T-helper 17 cell (primary cell): ENCODE data around the gene CALN1. TPM values are rescaled to one million over a fixed set of nuclear protein-coding genes. Genes with fewer than 3 reads are reported as not detected.

Experiments used
- ATAC-seq: fragments of 150-1000 bp; cut with Tn5 transposase; 2 replicates; pipeline ENCODE4 v1.10.0; 2021; ENCODE audit warnings: mild to moderate bottlenecking, moderate library complexity
- DNase-seq, 3 donors: peaks; one replicate each; pipeline versions ENCODE4 v3.0.0 to v3.0.0-alpha.2; 2020 to 2021
- H3K9me3 ChIP-seq: one replicate; pipeline ENCODE4 v1.7.0; 2013; ENCODE audit warnings: low read length, mild to moderate bottlenecking; ENCODE audit not compliant: control insufficient read depth, poor library complexity, severe bottlenecking
- H3K27ac Mint-ChIP-seq: one replicate; pipeline ENCODE4 v1.8.0; 2022; ENCODE audit warnings: mild to moderate bottlenecking, moderate library complexity, mixed read lengths
- H3K27me3 Mint-ChIP-seq: one replicate; pipeline ENCODE4 v1.8.0; 2022; ENCODE audit warnings: mixed read lengths
- H3K36me3 Mint-ChIP-seq: one replicate; pipeline ENCODE4 v1.8.0; 2022; ENCODE audit warnings: low read depth, mixed read lengths
- H3K4me1 Mint-ChIP-seq: one replicate; pipeline ENCODE4 v1.8.0; 2022; ENCODE audit warnings: mild to moderate bottlenecking, mixed read lengths
- H3K4me3 Mint-ChIP-seq: one replicate; pipeline ENCODE4 v1.8.0; 2022; ENCODE audit warnings: mild to moderate bottlenecking, moderate library complexity, mixed read lengths
- total RNA-seq, 4 donors: library from RNA in 2 of 4; stranded (reverse) in 2 of 4; gene quantifications; one replicate each; pipeline ENCODE4 v1.2.3 and lab custom pipeline; 2022 to 2026

The CALN1 gene
- total RNA-seq, 2 donors from 2014 or later: not detected

DNA sequence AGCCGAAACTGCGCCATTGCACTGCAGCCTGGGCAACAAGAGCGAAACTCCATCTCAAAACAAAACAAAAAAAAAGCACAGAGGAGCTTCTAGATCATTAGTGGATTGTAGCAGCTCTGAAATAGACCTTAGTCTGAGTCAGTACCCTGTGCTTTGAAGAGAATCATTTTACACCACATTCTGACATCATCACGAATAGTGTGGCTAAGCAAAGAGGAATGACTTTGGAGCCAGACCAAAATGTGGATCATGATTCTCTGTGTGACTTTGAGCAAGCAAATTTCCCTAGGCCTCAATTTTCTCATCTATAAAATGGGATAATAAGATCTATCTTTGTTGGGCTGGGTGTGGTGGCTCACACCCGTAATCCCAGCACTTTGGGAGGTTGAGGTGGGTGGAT, 618.9 kb downstream of the CALN1 start:
- Mint-ChIP-seq H3K4me1 (no peaks in the 10 kb centered on the region), H3K27ac (no peak overlapping the region), H3K4me3 (no peak overlapping the region), H3K27me3 (no peaks in the 10 kb centered on the region), H3K36me3 (peaks cover 2% of the 10 kb centered on the region)
- no peaks in the 10 kb centered on the region for H3K9me3 ChIP-seq
- no peak for DNase-seq
- ATAC-seq: no peak

DNA sequence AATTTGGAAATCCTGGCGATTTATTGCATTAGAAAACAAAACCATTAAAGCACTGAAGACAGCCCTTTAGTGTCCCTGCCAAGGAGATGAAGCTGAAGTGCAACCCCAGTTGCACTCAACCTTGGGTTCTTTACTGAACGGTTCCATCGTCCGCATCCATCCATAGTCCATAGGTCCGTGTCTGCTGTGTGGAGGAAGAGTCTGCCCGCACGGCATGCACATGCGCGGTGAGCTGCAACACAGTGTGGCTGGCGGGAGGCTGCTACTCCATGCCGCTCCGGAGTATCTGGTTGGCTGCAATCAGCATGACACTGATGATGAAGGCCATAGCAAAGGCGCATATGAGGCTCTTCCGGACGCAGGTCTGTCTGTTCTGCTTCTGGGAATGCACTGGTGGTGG, 624.6 kb downstream of the CALN1 start:
- Mint-ChIP-seq H3K36me3 (no peaks in the 10 kb centered on the region), H3K4me1 (no peaks in the 10 kb centered on the region), H3K27ac (no peak overlapping the region), H3K4me3 (no peak overlapping the region), H3K27me3 (no peaks in the 10 kb centered on the region)
- H3K9me3 ChIP-seq: no peaks in the 10 kb centered on the region
- DNase-seq: no peak
- no peak for ATAC-seq

DNA sequence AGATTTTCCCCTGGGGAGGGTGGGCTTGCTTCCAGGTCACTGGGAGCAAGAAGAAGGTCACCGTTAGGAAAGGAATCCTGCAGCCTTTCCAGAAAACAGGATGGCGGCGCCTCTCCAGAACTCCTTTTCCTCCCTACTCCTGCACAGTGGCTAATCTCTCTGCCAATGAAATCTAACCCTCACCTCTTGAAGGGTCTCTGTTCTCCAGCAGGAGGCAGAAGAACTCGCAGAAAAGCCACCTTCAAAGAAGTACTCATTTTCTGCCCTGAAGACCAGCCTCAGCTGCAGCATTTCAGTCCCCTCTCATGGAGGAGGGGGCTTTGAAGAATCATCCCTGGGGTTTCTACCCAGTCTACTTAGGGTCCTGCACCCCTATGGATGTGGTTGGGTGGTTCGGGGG, 626.9 kb downstream of the CALN1 start:
- no peaks in the 10 kb centered on the region for H3K9me3 ChIP-seq
- no peak overlapping the region for H3K27ac Mint-ChIP-seq
- DNase-seq (no peak), ATAC-seq (no peak)
- H3K36me3 Mint-ChIP-seq: no peaks in the 10 kb centered on the region
- H3K4me3 Mint-ChIP-seq: no peak overlapping the region
- H3K27me3 Mint-ChIP-seq: no peaks in the 10 kb centered on the region
- no peaks in the 10 kb centered on the region for H3K4me1 Mint-ChIP-seq

GRCh38 chr7:71784781-71785180, 627.4 kb downstream of the CALN1 start:
- Mint-ChIP-seq H3K27me3 (no peaks in the 10 kb centered on the region), H3K4me1 (no peaks in the 10 kb centered on the region), H3K27ac (no peak overlapping the region), H3K36me3 (no peaks in the 10 kb centered on the region), H3K4me3 (no peak overlapping the region)
- DNase-seq (no peak), ATAC-seq (no peak)
- no peaks in the 10 kb centered on the region for H3K9me3 ChIP-seq

- no peaks in the 10 kb centered on the region for H3K27me3 Mint-ChIP-seq
- H3K9me3 ChIP-seq: no peaks in the 10 kb centered on the region
- H3K27ac Mint-ChIP-seq: no peak overlapping the region
- no peak overlapping the region for H3K4me3 Mint-ChIP-seq
- DNase-seq (no peak), ATAC-seq (no peak)
- H3K36me3 Mint-ChIP-seq: no peaks in the 10 kb centered on the region
- no peaks in the 10 kb centered on the region for H3K4me1 Mint-ChIP-seq
Measured at GRCh38 chr7:71784180-71784579, 628.0 kb downstream of the CALN1 start.

DNA sequence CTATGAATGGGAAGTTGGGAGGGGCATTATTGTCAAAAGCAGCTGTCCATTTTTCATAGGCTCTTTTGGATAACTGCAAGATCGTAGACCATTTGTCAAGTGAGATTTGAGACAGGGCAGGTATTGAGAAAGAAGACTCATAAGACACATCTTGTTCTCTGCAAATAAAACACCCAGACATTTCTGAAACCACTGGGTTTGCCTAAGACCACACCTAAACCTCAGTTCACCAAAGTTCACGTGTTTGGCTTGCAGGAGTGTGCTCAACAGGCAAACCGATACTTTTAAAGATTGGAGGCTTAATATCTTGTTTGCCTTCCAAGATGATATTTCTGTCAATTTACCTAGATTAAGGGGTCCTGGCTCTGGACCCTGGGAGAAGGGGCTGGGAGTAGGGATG, 628.4 kb downstream of the CALN1 start:
- ATAC-seq (no peak), DNase-seq (no peak)
- Mint-ChIP-seq H3K4me1 (no peaks in the 10 kb centered on the region), H3K4me3 (no peak overlapping the region), H3K27me3 (no peaks in the 10 kb centered on the region), H3K36me3 (no peaks in the 10 kb centered on the region), H3K27ac (no peak overlapping the region)
- no peaks in the 10 kb centered on the region for H3K9me3 ChIP-seq

- no peaks in the 10 kb centered on the region for H3K9me3 ChIP-seq
- ATAC-seq (no peak), DNase-seq (no peak)
- H3K4me1 Mint-ChIP-seq: no peaks in the 10 kb centered on the region
- H3K27me3 Mint-ChIP-seq: no peaks in the 10 kb centered on the region
- no peak overlapping the region for H3K27ac Mint-ChIP-seq
- H3K36me3 Mint-ChIP-seq: no peaks in the 10 kb centered on the region
- no peak overlapping the region for H3K4me3 Mint-ChIP-seq
Measured at GRCh38 chr7:71782051-71782450, 630.1 kb downstream of the CALN1 start.

DNA sequence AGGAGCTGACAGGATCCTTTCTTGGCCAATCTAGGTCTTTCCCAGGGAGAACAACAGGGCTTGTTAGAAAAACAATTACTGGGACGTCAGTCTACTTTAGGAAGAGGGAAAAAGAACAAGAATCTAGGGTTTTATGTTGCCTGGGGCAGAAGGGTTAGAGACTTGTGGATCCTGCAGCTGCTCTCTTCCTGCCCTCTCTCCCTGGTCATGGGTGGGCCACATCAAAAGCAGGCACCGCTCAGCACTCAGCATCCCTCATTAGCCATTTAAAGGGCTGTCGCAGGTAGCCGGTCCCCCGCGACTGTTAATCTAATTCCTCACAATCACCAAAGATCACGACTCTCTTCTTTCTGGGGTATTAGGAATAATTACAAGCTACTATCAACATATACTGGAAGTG, 631.9 kb downstream of the CALN1 start:
- ATAC-seq: no peak

DNA sequence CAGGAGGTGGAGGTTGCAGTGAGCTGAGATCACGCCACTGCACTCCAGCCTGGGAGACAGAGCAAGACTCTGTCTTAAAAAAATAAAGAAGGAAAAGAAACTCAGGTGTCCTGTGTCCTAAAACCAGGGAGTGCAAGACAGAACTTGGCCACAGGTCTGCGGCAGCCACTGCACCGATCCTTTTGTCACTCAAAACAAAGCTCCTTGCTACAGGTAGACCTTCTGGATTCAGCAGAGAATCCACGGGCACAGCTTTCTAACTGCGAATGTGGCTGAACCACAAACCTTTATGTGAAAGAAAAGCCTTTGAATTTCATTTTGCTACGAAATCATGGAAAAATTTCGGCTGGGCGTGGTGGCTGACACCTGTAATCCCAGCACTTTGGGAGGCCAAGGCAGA, 634.9 kb downstream of the CALN1 start:
- no peak for DNase-seq
- no peak overlapping the region for H3K27ac Mint-ChIP-seq
- no peaks in the 10 kb centered on the region for H3K9me3 ChIP-seq
- no peak for ATAC-seq
- no peaks in the 10 kb centered on the region for H3K4me1 Mint-ChIP-seq
- H3K36me3 Mint-ChIP-seq: no peaks in the 10 kb centered on the region
- H3K27me3 Mint-ChIP-seq: no peaks in the 10 kb centered on the region
- H3K4me3 Mint-ChIP-seq: no peak overlapping the region

More for the DNA sequence above, 631.9 kb downstream of the CALN1 start:
- no peak for DNase-seq
- Mint-ChIP-seq H3K27ac (no peak overlapping the region), H3K27me3 (no peaks in the 10 kb centered on the region), H3K4me1 (no peaks in the 10 kb centered on the region), H3K4me3 (no peak overlapping the region), H3K36me3 (no peaks in the 10 kb centered on the region)
- no peaks in the 10 kb centered on the region for H3K9me3 ChIP-seq

DNA sequence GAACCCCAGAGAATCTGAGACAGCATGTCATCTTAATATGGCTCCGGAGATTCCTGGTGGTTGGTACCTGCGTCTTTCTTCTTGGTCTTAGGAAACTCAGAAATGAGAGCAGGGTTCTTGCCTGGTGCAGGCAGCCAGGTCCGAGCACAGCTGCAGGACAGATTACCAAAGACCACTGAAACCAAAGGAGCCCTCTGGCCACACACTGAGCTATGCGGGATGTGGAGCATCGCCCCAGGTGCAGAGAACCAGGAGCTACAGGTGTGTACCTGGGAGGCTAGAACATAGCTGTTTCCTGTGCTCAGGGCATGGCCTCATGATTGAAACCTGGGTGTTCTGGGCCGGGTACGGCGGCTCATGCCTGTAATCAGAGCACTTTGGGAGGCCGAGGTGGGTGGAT, 635.4 kb downstream of the CALN1 start:
- Mint-ChIP-seq H3K36me3 (no peaks in the 10 kb centered on the region), H3K4me1 (no peaks in the 10 kb centered on the region), H3K4me3 (no peak overlapping the region), H3K27ac (no peak overlapping the region), H3K27me3 (no peaks in the 10 kb centered on the region)
- DNase-seq (no peak), ATAC-seq (no peak)
- H3K9me3 ChIP-seq: no peaks in the 10 kb centered on the region

DNA sequence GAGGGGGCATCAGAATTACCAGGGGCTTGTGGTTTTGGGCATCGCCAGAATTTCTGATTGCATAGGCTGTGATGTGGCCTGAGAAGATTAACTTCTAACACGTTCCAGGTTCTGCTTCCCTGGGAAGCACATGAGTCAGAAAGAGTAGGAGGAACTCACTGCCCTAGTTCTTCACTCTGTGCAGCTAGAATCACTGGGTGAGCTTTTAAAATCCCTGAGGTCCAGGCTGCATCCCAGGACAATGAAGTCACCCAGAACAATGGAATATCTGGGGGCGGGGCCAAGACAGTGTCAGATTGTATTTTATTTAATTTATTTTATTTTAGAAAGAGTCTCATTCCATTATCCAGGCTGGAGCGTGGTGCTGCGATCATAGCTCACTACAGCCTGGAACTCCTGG, 636.5 kb downstream of the CALN1 start:
- Mint-ChIP-seq H3K27ac (no peak overlapping the region), H3K4me1 (no peaks in the 10 kb centered on the region), H3K36me3 (no peaks in the 10 kb centered on the region), H3K4me3 (no peak overlapping the region), H3K27me3 (no peaks in the 10 kb centered on the region)
- DNase-seq (no peak), ATAC-seq (no peak)
- H3K9me3 ChIP-seq: no peaks in the 10 kb centered on the region

DNA sequence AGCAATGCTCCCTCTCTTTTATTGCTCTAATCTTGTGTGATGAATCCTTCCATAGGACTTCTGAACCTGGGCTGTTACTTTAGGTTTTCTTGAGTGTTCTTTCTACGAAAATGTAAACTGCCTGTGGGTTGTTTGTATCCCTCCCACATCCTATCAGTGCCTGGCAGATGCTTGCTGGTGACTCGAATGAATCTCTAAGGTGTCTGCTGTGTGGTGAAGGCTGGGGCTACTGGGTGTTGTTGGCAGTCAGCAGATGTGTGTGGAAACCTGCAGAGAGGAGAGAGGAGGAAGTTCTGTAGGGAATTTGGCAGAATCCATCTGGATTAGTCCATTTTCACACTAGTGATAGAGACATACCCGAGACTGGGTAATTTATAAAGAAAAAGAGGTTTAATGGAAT, 639.4 kb downstream of the CALN1 start:
- H3K36me3 Mint-ChIP-seq: no peaks in the 10 kb centered on the region
- H3K27me3 Mint-ChIP-seq: no peaks in the 10 kb centered on the region
- H3K4me1 Mint-ChIP-seq: no peaks in the 10 kb centered on the region
- no peak for ATAC-seq
- no peaks in the 10 kb centered on the region for H3K9me3 ChIP-seq
- H3K27ac Mint-ChIP-seq: no peak overlapping the region
- DNase-seq: no peak
- H3K4me3 Mint-ChIP-seq: no peak overlapping the region

DNA sequence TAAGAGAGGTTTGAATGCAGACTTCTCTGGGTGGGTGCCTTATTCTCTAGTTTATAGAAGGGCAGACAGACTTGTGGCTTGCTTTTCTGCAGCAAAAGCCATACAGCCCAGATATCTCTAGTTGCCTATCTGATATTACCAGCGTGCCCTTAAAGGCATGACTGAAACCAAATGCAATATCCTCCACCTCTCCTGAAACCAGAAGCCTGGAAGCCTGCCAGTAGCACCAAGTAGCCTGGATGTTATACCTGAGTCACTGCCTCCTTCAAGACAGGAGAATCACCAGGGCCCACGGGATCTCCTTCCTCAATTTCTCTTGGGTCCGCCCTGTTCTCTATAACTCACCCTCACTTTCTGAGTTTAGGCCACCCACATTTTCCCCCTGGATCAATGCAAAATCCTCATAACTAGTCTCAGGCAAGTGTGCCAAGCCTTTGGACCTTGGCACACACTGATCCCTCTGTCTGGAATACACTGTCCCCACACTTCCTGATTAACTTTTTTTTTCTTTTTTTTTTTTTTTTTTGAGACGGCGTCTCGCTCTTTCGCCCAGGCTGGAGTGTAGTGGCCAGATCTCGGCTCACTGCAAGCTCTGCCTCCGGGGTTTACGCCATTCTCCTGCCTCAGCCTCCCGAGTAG, 641.8 kb downstream of the CALN1 start:
- DNase-seq (no peak), ATAC-seq (no peak)
- Mint-ChIP-seq H3K27me3 (no peaks in the 10 kb centered on the region), H3K27ac (no peak overlapping the region), H3K4me1 (no peaks in the 10 kb centered on the region), H3K4me3 (no peak overlapping the region), H3K36me3 (no peaks in the 10 kb centered on the region)
- H3K9me3 ChIP-seq: no peaks in the 10 kb centered on the region

DNA sequence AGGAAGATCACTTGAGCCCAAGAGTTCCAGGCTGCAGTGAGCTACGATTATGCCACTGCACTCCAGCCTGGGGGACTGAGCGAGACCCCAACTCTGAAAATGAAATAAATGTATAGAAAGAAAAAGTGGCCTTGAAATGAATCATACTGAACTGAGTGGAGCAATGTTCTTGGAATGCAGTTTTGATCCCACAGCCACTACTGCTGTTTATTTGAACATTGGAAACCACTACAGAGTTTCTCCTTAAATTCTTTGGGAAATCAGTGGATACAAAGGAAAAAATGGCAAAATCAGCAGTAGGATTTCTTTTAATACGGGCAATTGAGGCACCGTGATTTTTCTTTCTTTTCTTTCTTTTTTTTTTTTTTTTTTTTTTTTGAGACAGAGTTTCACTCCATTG, 642.8 kb downstream of the CALN1 start:
- ATAC-seq: no peak
- no peak overlapping the region for H3K27ac Mint-ChIP-seq
- no peaks in the 10 kb centered on the region for H3K4me1 Mint-ChIP-seq
- no peak for DNase-seq
- H3K9me3 ChIP-seq: no peaks in the 10 kb centered on the region
- no peak overlapping the region for H3K4me3 Mint-ChIP-seq
- H3K27me3 Mint-ChIP-seq: no peaks in the 10 kb centered on the region
- H3K36me3 Mint-ChIP-seq: no peaks in the 10 kb centered on the region
